NCI-H1105 (cell line): ENCODE data around the gene PES1.
A peak's percentile ranks its signal among the peaks of the same experiment; 100 is the strongest.
"Not testable (repeated sequence)": the region's sequence is repeated elsewhere in the genome, so short reads cannot be mapped to it uniquely, and the experiment has no call there.

Experiments
- DNase-seq: peaks from one replicate; lab custom pipeline; 2025; lab: John Stamatoyannopoulos, UW

Gene PES1

GRCh38 chr22:30607939-30608338, 16.2 kb upstream of the PES1 start:
- no peak for DNase-seq

GRCh38 chr22:30607300-30607930, 15.7 kb upstream of the PES1 start:
- no peak for DNase-seq

GRCh38 chr22:30606455-30607299, 15.0 kb upstream of the PES1 start, which contains the start of gene TCN2:
Gene TCN2, plus strand, starts transcription at chr22:30607174. Its CDS starts 158 bp downstream, at chr22:30607332.
- peak; percentile 78 for DNase-seq

- peak; percentile 3 for DNase-seq
Observed at GRCh38 chr22:30605449-30606110, 13.9 kb upstream of the PES1 start.

- DNase-seq = no peak
Observed at GRCh38 chr22:30604723-30605122, 13.0 kb upstream of the PES1 start.

- no peak for DNase-seq
Observed at GRCh38 chr22:30603801-30604200, 12.1 kb upstream of the PES1 start.

GRCh38 chr22:30602049-30602448, 10.3 kb upstream of the PES1 start:
- DNase-seq = no peak

GRCh38 chr22:30601464-30601863, 9.8 kb upstream of the PES1 start:
- DNase-seq = no peak

- no peak for DNase-seq
Observed at GRCh38 chr22:30600921-30601320, 9.2 kb upstream of the PES1 start.

GRCh38 chr22:30598986-30599385, 7.3 kb upstream of the PES1 start:
- DNase-seq = no peak

GRCh38 chr22:30596886-30597285, 5.2 kb upstream of the PES1 start:
- DNase-seq = no peak

GRCh38 chr22:30596199-30596598, 4.5 kb upstream of the PES1 start:
- DNase-seq = no peak

- not testable (repeated sequence) for DNase-seq
Observed at GRCh38 chr22:30592360-30592713, 627 bp upstream of the PES1 start.

- DNase-seq = no peak
Observed at GRCh38 chr22:30591191-30591587, 521 bp downstream of the PES1 start.

- DNase-seq = no peak
Observed at GRCh38 chr22:30586414-30586813, 5.3 kb downstream of the PES1 start.

- DNase-seq = no peak
Observed at GRCh38 chr22:30584441-30584840, 7.3 kb downstream of the PES1 start.

- DNase-seq = no peak
Observed at GRCh38 chr22:30582788-30583545, 8.7 kb downstream of the PES1 start.

GRCh38 chr22:30582051-30582450, 9.7 kb downstream of the PES1 start:
- DNase-seq = no peak

- no peak for DNase-seq
Observed at GRCh38 chr22:30580896-30581295, 10.8 kb downstream of the PES1 start.

- DNase-seq = no peak
Observed at GRCh38 chr22:30578481-30578880, 13.2 kb downstream of the PES1 start.

- DNase-seq = no peak
Observed at GRCh38 chr22:30575859-30576258, 15.9 kb downstream of the PES1 start.

GRCh38 chr22:30574997-30575671, 16.6 kb downstream of the PES1 start:
- no peak for DNase-seq
